Natural killer cell (primary cell): ENCODE measurements around the gene GABRP. TPM values are rescaled to one million over a fixed set of nuclear protein-coding genes. Genes with fewer than 3 reads are reported as not detected.
A peak's percentile ranks its signal among the peaks of the same experiment; 100 is the strongest.

Experiments used
- ATAC-seq, 3 donors: fragments of 150-1000 bp in 2 of 3; fragments of 200-7000 bp in 1 of 3; cut with Tn5 transposase; 1 replicate in 1 of 3; 2 replicates in 2 of 3; pipeline ENCODE4 v1.10.0; 2021; ENCODE audit warnings: mild to moderate bottlenecking in 2 of 3, moderate library complexity in 2 of 3
- DNase-seq, 2 donors: peaks; one replicate each; pipeline versions ENCODE4 v3.0.0 to v3.0.0-alpha.2; 2013 to 2021; ENCODE audit warnings: mixed read lengths in 1 of 2
- H3K27ac ChIP-seq: one replicate; pipeline ENCODE4 v1.5.1; 2013; ENCODE audit warnings: mild to moderate bottlenecking, low read length
- H3K27me3 ChIP-seq: one replicate; pipeline ENCODE4 v1.6.1; 2013; ENCODE audit warnings: low read length; ENCODE audit not compliant: control insufficient read depth, insufficient read depth
- H3K36me3 ChIP-seq: one replicate; pipeline ENCODE4 v1.6.1; 2013; ENCODE audit warnings: low read length; ENCODE audit not compliant: control insufficient read depth, insufficient read depth
- H3K4me1 ChIP-seq: one replicate; pipeline ENCODE4 v1.6.1; 2013; ENCODE audit warnings: low read length; ENCODE audit not compliant: control insufficient read depth, insufficient read depth
- H3K4me3 ChIP-seq: one replicate; pipeline ENCODE4 v1.5.1; 2013; ENCODE audit warnings: low read length
- H3K9me3 ChIP-seq: one replicate; pipeline ENCODE4 v1.6.1; 2013; ENCODE audit warnings: low read length; ENCODE audit not compliant: control insufficient read depth, insufficient read depth
- H3K27ac Mint-ChIP-seq, 2 donors: one replicate each; pipeline ENCODE4 v1.8.0; 2022; ENCODE audit warnings: mild to moderate bottlenecking in 2 of 2, mixed read lengths in 2 of 2, moderate library complexity in 1 of 2
- H3K27me3 Mint-ChIP-seq, 2 donors: one replicate each; pipeline ENCODE4 v1.8.0; 2022; ENCODE audit warnings: low read depth in 2 of 2, mixed read lengths in 2 of 2
- H3K36me3 Mint-ChIP-seq: one replicate; pipeline ENCODE4 v1.8.0; 2022; ENCODE audit warnings: mixed read lengths
- H3K4me1 Mint-ChIP-seq, 2 donors: one replicate each; pipeline ENCODE4 v1.8.0; 2022; ENCODE audit warnings: mixed read lengths in 2 of 2
- H3K4me3 Mint-ChIP-seq: one replicate; pipeline ENCODE4 v1.8.0; 2022; ENCODE audit warnings: mild to moderate bottlenecking, moderate library complexity, mixed read lengths
- H3K9me3 Mint-ChIP-seq, 2 donors: one replicate each; pipeline ENCODE4 v1.8.0; 2022; ENCODE audit warnings: mixed read lengths in 2 of 2
- WGBS: methylation state at CpG from one replicate; pipeline ENCODE4 v1.1.7; 2013; ENCODE audit warnings: missing lambda C conversion rate; ENCODE audit not compliant: insufficient coverage; 5-methylcytosine and 5-hydroxymethylcytosine counted together
- intact Hi-C: fragments of 100-400 bp; cut with micrococcal nuclease; formaldehyde crosslinking; loops from one replicate; pipeline ENCODE4 v1.14.2; 2022
- total RNA-seq, 4 donors: library from RNA; stranded (reverse); fragments of 120-200 nt in 1 of 4; gene quantifications; one replicate each; pipeline versions ENCODE4 v1.2.3 to v1.2.4, GENCODE V29; 2013 to 2022
- TF ChIP-seq, protein P1 (sequence below): fragments of 200-600 bp; IDR thresholded peaks from one replicate; pipeline ENCODE4 v1.8.0; 2022; ENCODE audit warnings: antibody characterized with exemption

The GABRP gene
- total RNA-seq, 3 donors from 2014 or later (not counting 1 experiment from before 2014, with no cell fraction given): not detected

DNA sequence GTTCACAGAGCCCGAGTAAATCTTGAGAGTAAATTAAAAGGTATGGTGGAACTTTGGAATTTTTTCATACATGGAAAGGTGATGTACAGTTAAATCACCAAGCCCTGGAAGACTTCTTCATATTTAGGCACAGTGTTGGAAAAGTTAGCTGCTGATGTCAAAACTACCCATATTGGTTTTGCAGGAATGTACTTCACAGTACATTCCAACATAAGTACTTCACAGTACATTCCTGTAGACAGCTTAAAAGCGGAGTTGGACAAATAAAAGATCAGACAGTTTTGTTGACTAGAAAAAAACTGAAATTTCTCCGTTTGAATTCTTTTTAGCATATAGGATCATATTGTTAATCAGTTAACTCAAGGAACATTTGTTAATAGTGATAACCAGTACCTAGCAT lies 80.1 kb downstream of the GABRP start:
- no peaks in the 10 kb centered on the region for H3K27me3 ChIP-seq
- ATAC-seq (no peak), DNase-seq (no peak)
- no peaks in the 10 kb centered on the region for H3K36me3 ChIP-seq
- Mint-ChIP-seq H3K4me3 (peak overlapping the region; percentile 42), H3K9me3 (peaks cover 11 to 16% of the 10 kb centered on the region in 2 donors), H3K27me3 (peaks cover 0 to 13% of the 10 kb centered on the region in 2 donors), H3K36me3 (peaks cover 14% of the 10 kb centered on the region), H3K4me1 (peaks cover 21 to 27% of the 10 kb centered on the region in 2 donors), H3K27ac (no peak overlapping the region)
- TF ChIP-seq, protein P1, sequence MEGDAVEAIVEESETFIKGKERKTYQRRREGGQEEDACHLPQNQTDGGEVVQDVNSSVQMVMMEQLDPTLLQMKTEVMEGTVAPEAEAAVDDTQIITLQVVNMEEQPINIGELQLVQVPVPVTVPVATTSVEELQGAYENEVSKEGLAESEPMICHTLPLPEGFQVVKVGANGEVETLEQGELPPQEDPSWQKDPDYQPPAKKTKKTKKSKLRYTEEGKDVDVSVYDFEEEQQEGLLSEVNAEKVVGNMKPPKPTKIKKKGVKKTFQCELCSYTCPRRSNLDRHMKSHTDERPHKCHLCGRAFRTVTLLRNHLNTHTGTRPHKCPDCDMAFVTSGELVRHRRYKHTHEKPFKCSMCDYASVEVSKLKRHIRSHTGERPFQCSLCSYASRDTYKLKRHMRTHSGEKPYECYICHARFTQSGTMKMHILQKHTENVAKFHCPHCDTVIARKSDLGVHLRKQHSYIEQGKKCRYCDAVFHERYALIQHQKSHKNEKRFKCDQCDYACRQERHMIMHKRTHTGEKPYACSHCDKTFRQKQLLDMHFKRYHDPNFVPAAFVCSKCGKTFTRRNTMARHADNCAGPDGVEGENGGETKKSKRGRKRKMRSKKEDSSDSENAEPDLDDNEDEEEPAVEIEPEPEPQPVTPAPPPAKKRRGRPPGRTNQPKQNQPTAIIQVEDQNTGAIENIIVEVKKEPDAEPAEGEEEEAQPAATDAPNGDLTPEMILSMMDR: no peak
- H3K4me3 ChIP-seq: no peak overlapping the region
- H3K27ac ChIP-seq: no peak overlapping the region
- peaks cover 6% of the 10 kb centered on the region for H3K9me3 ChIP-seq
- H3K4me1 ChIP-seq: peaks cover 4% of the 10 kb centered on the region
- intact Hi-C loops: no loop called here
- 100% methylated on average over 1 of the region's 3 CpGs for WGBS

Other genes starting within 250 kb of the GABRP start
- 10 to 100 TPM; 11.2 to 15.0 (median 12.6) TPM for gene RANBP17, start 78.3 kb downstream of the GABRP start, total RNA-seq